GM23338 (cell line): ENCODE measurements around the gene GPR101. TPM values are rescaled to one million over a fixed set of nuclear protein-coding genes. Genes with fewer than 3 reads are reported as not detected.
A peak's percentile ranks its signal among the peaks of the same experiment; 100 is the strongest.

Experiments used
- ATAC-seq: fragments of 200-7000 bp; cut with Tn5 transposase; 3 replicates; pipeline ENCODE4 v1.9.1; 2020
- DNase-seq: peaks from one replicate; pipeline ENCODE4 v3.0.0-alpha.2; 2015; ENCODE audit warnings: low spot score
- H2AFZ ChIP-seq: fragments of 200-600 bp; sonication (generic); 2 replicates; pipeline ENCODE4 v1.8.0; 2016; ENCODE audit warnings: antibody characterized with exemption, mild to moderate bottlenecking, moderate library complexity
- H3F3A ChIP-seq: fragments of 200-600 bp; sonication (generic); replicated peaks from 2 replicates; pipeline ENCODE4 v1.8.0; 2017; ENCODE audit warnings: antibody characterized with exemption, mixed run types, low read depth
- H3K27ac ChIP-seq: fragments of 200-600 bp; sonication (generic); 2 replicates; pipeline ENCODE4 v1.6.1; 2016; ENCODE audit warnings: low read depth
- H3K27me3 ChIP-seq: fragments of 200-600 bp; sonication (generic); 2 replicates; pipeline ENCODE4 v1.8.0; 2016; ENCODE audit warnings: mild to moderate bottlenecking, mixed run types, moderate library complexity; ENCODE audit not compliant: insufficient read depth
- H3K36me3 ChIP-seq: fragments of 200-600 bp; sonication (generic); 2 replicates; pipeline ENCODE4 v1.8.0; 2016; ENCODE audit warnings: mild to moderate bottlenecking; ENCODE audit not compliant: insufficient read depth
- H3K4me1 ChIP-seq: fragments of 200-600 bp; sonication (generic); 2 replicates; pipeline ENCODE4 v1.8.0; 2016; ENCODE audit warnings: mild to moderate bottlenecking, moderate library complexity; ENCODE audit not compliant: insufficient read depth
- H3K4me2 ChIP-seq: fragments of 200-600 bp; sonication (generic); 2 replicates; pipeline ENCODE4 v1.7.1; 2017; ENCODE audit warnings: mixed run types
- H3K4me3 ChIP-seq: fragments of 200-600 bp; sonication (generic); 2 replicates; pipeline ENCODE4 v1.6.1; 2016; ENCODE audit warnings: mixed run types
- H3K79me2 ChIP-seq: fragments of 200-600 bp; sonication (generic); replicated peaks from 2 replicates; pipeline ENCODE4 v1.8.0; 2017; ENCODE audit warnings: mild to moderate bottlenecking; ENCODE audit not compliant: insufficient read depth
- H3K9me2 ChIP-seq: fragments of 200-600 bp; sonication (generic); 2 replicates; pipeline ENCODE4 v1.8.0; 2017; ENCODE audit not compliant: insufficient read depth
- H4K20me1 ChIP-seq: fragments of 200-600 bp; sonication (generic); replicated peaks from 2 replicates; pipeline ENCODE4 v1.8.0; 2017; ENCODE audit warnings: mild to moderate bottlenecking; ENCODE audit not compliant: insufficient read depth
- H3K27ac Mint-ChIP-seq: 2 replicates; pipeline ENCODE4 v1.8.0; 2020; ENCODE audit warnings: inconsistent platforms, mild to moderate bottlenecking, moderate library complexity, mixed read lengths
- H3K27me3 Mint-ChIP-seq: 3 replicates; pipeline ENCODE4 v1.8.0; 2022; ENCODE audit warnings: low read depth, mild to moderate bottlenecking, moderate library complexity, mixed read lengths, inconsistent platforms; ENCODE audit not compliant: insufficient read depth, poor library complexity
- H3K36me3 Mint-ChIP-seq: 3 replicates; pipeline ENCODE4 v1.8.0; 2021; ENCODE audit warnings: low read depth, mild to moderate bottlenecking, inconsistent platforms, moderate library complexity, mixed read lengths
- H3K4me1 Mint-ChIP-seq: 3 replicates; pipeline ENCODE4 v1.8.0; 2020; ENCODE audit warnings: mild to moderate bottlenecking, inconsistent platforms, mixed read lengths
- H3K4me3 Mint-ChIP-seq: 3 replicates; pipeline ENCODE4 v1.8.0; 2021; ENCODE audit warnings: moderate library complexity, mild to moderate bottlenecking, inconsistent platforms, mixed read lengths
- H3K9me3 Mint-ChIP-seq: 3 replicates; pipeline ENCODE4 v1.8.0; 2020; ENCODE audit warnings: moderate library complexity, mild to moderate bottlenecking, inconsistent platforms, mixed read lengths
- CREB1 ChIP-seq: fragments of 250-450 bp; sonication (Bioruptor Pico); IDR thresholded peaks from 2 replicates; pipeline ENCODE4 v1.5.0; 2020; ENCODE audit warnings: low read depth, mild to moderate bottlenecking, moderate library complexity
- CTCF ChIP-seq, 2 experiments: fragments of 200-600 bp in 1 of 2; sonication (generic) in 1 of 2; conservative IDR thresholded peaks; 2 replicates each; pipeline versions ENCODE4 v1.5.1 to v1.6.1; 2016 to 2017; ENCODE audit warnings: antibody characterized with exemption in 2 of 2, low read depth in 2 of 2, mild to moderate bottlenecking in 2 of 2, moderate library complexity in 1 of 2
- ETS1 ChIP-seq: IDR thresholded peaks from 2 replicates; pipeline ENCODE4 v1.6.1; 2016; ENCODE audit warnings: antibody characterized with exemption
- EZH2phosphoT487 ChIP-seq: fragments of 200-600 bp; sonication (generic); IDR thresholded peaks from one replicate; pipeline ENCODE4 v1.8.1; 2018; ENCODE audit warnings: antibody characterized with exemption; ENCODE audit not compliant: unreplicated experiment
- JUNB ChIP-seq: IDR thresholded peaks from one replicate; pipeline ENCODE4 v1.6.1; 2016; ENCODE audit warnings: antibody characterized with exemption; ENCODE audit not compliant: unreplicated experiment
- NANOG ChIP-seq: IDR thresholded peaks from 2 replicates; pipeline ENCODE4 v1.6.1; 2016; ENCODE audit warnings: antibody characterized with exemption, borderline replicate concordance
- REST ChIP-seq: IDR thresholded peaks from one replicate; pipeline ENCODE4 v1.6.1; 2018; ENCODE audit warnings: antibody characterized with exemption; ENCODE audit not compliant: unreplicated experiment
- STAT1 ChIP-seq: IDR thresholded peaks from one replicate; pipeline ENCODE4 v1.6.1; 2016; ENCODE audit warnings: antibody characterized with exemption; ENCODE audit not compliant: unreplicated experiment
- ZNF114 ChIP-seq: fragments of 250-450 bp; sonication (Bioruptor Pico); IDR thresholded peaks from 2 replicates; pipeline ENCODE4 v1.5.0; 2020; ENCODE audit warnings: mild to moderate bottlenecking, moderate library complexity
- ZNF331 ChIP-seq: fragments of 250-450 bp; sonication (Bioruptor Pico); IDR thresholded peaks from 2 replicates; pipeline ENCODE4 v1.5.0; 2020; ENCODE audit warnings: low read depth, mild to moderate bottlenecking, moderate library complexity
- ZNF462 ChIP-seq: fragments of 250-450 bp; sonication (Bioruptor Pico); IDR thresholded peaks from 2 replicates; pipeline ENCODE4 v1.5.0; 2020; ENCODE audit warnings: mild to moderate bottlenecking, moderate library complexity
- polyA plus RNA-seq: library from polyadenylated mRNA; unstranded; fragments of >200 nt; fragmentation: Nextera tagmentation; extraction: Ambion mirVana; gene quantifications from 2 replicates; pipeline ENCODE4 v1.2.1, GENCODE V29; 2016
- total RNA-seq: library from RNA; depleted of rRNA; stranded (reverse); fragments of >200 nt; shearing (Covaris generic); gene quantifications from 2 replicates; pipeline ENCODE4 v1.2.3, GENCODE V29; 2014

Gene GPR101
- total and polyA plus RNA-seq, 2 experiments from 2014 or later: not detected

- TF ChIP-seq ZNF462 (CRISPR knock-in tag) (no peak), STAT1 (no peak)
These were observed 24.7 kb upstream of the GPR101 start (continued) for GRCh38 chrX:137058339-137059127.

- H3K4me3 Mint-ChIP-seq: peak overlapping the region; percentile 84
- H3K36me3 Mint-ChIP-seq: no peaks in the 10 kb centered on the region
- peaks cover 21% of the 10 kb centered on the region for H3K27me3 Mint-ChIP-seq
- DNase-seq (peak; percentile 15), ATAC-seq (peak; percentile 71)
- peak overlapping the region; percentile 61 for H3K4me3 ChIP-seq
- H3K27ac Mint-ChIP-seq: no peak overlapping the region
- no peaks in the 10 kb centered on the region for H3K9me2 ChIP-seq
- H3K4me2 ChIP-seq: peak overlapping the region; percentile 82
- peak overlapping the region; percentile 94 for H2AFZ ChIP-seq
- H3K4me1 ChIP-seq: no peaks in the 10 kb centered on the region; the same call in 1 of the 2 replicates
- no peaks in the 10 kb centered on the region for H3K79me2 ChIP-seq
- no peaks in the 10 kb centered on the region; the same call in 2 of the 3 replicates for H3K9me3 Mint-ChIP-seq
- H3K27ac ChIP-seq: no peak overlapping the region
- peaks cover 44% of the 10 kb centered on the region for H3K27me3 ChIP-seq
- no peaks in the 10 kb centered on the region for H3F3A ChIP-seq
- peaks cover 3% of the 10 kb centered on the region; the same call in 2 of the 3 replicates for H3K4me1 Mint-ChIP-seq
- no peaks in the 10 kb centered on the region for H3K36me3 ChIP-seq
- no peaks in the 10 kb centered on the region for H4K20me1 ChIP-seq
- TF ChIP-seq CREB1 (CRISPR knock-in tag) (no peak), JUNB (no peak), ZNF114 (no peak), ETS1 (no peak), NANOG (no peak), ZNF331 (CRISPR knock-in tag) (no peak), REST (no peak), CTCF (conservative IDR thresholded peaks at IDR 0.05; ENCODE audit: low read depth in 2 of 2) (no peak), EZH2phosphoT487 (no peak)
These were observed 18.9 kb upstream of the GPR101 start for GRCh38 chrX:137052643-137053235.
